H9 (cell line): ENCODE results near the gene SGIP1. TPM values are rescaled to one million over a fixed set of nuclear protein-coding genes. Genes with fewer than 3 reads are reported as not detected.
A peak's percentile ranks its signal among the peaks of the same experiment; 100 is the strongest.

Experiments
- DNase-seq: peaks from one replicate; pipeline ENCODE4 v3.0.0-alpha.2; 2017
- H2AFZ ChIP-seq: one replicate; pipeline ENCODE4 v1.6.1; 2013; ENCODE audit warnings: mild to moderate bottlenecking, low read length, control low read depth, moderate library complexity
- H2AK5ac ChIP-seq: 2 replicates; pipeline ENCODE4 v1.6.1; 2013; ENCODE audit warnings: low read length, control low read depth, mixed read lengths; ENCODE audit not compliant: insufficient read length
- H2BK120ac ChIP-seq: one replicate; pipeline ENCODE4 v1.6.1; 2013; ENCODE audit warnings: low read depth, mild to moderate bottlenecking, low read length, control low read depth, inconsistent platforms; ENCODE audit not compliant: poor library complexity, severe bottlenecking
- H2BK12ac ChIP-seq: 2 replicates; pipeline ENCODE4 v1.6.1; 2013; ENCODE audit warnings: low read length, control low read depth, mixed read lengths, low read depth; ENCODE audit not compliant: insufficient read length
- H2BK15ac ChIP-seq: 2 replicates; pipeline ENCODE4 v1.6.1; 2013; ENCODE audit warnings: low read depth, low read length, control low read depth
- H2BK20ac ChIP-seq: one replicate; pipeline ENCODE4 v1.6.1; 2013; ENCODE audit warnings: low read depth, mild to moderate bottlenecking, low read length, control low read depth, inconsistent platforms; ENCODE audit not compliant: poor library complexity, severe bottlenecking
- H2BK5ac ChIP-seq: 2 replicates; pipeline ENCODE4 v1.6.1; 2013; ENCODE audit warnings: low read length, control low read depth, mixed read lengths; ENCODE audit not compliant: insufficient read length
- H3K14ac ChIP-seq: 2 replicates; pipeline ENCODE4 v1.6.1; 2013; ENCODE audit warnings: low read length, control low read depth; ENCODE audit not compliant: insufficient read depth
- H3K18ac ChIP-seq: 2 replicates; pipeline ENCODE4 v1.6.1; 2013; ENCODE audit warnings: low read depth, mild to moderate bottlenecking, mixed read lengths, low read length, control low read depth; ENCODE audit not compliant: insufficient read length
- H3K23ac ChIP-seq: 2 replicates; pipeline ENCODE4 v1.6.1; 2013; ENCODE audit warnings: low read length, control low read depth, mixed read lengths, low read depth; ENCODE audit not compliant: insufficient read length
- H3K23me2 ChIP-seq: 2 replicates; pipeline ENCODE4 v1.6.1; 2013; ENCODE audit warnings: low read depth, mild to moderate bottlenecking, mixed read lengths, low read length, control low read depth; ENCODE audit not compliant: insufficient read length, poor library complexity, severe bottlenecking
- H3K27ac ChIP-seq: 2 replicates; pipeline ENCODE4 v1.5.1; 2013; ENCODE audit warnings: low read length, control low read depth, mixed read lengths, low read depth; ENCODE audit not compliant: insufficient read length
- H3K27me3 ChIP-seq: 2 replicates; pipeline ENCODE4 v1.6.1; 2013; ENCODE audit warnings: low read length, control low read depth, inconsistent platforms; ENCODE audit not compliant: insufficient read depth
- H3K4ac ChIP-seq: 2 replicates; pipeline ENCODE4 v1.6.1; 2013; ENCODE audit warnings: low read depth, mild to moderate bottlenecking, control low read depth, inconsistent platforms, low read length, moderate library complexity
- H3K4me1 ChIP-seq: 2 replicates; pipeline ENCODE4 v1.6.1; 2013; ENCODE audit warnings: low read length, control low read depth, inconsistent platforms; ENCODE audit not compliant: insufficient read depth
- H3K4me2 ChIP-seq: 2 replicates; pipeline ENCODE4 v1.6.1; 2013; ENCODE audit warnings: low read length, control low read depth, mixed read lengths; ENCODE audit not compliant: insufficient read length, insufficient read depth
- H3K56ac ChIP-seq: 2 replicates; pipeline ENCODE4 v1.6.1; 2013; ENCODE audit warnings: low read depth, mild to moderate bottlenecking, mixed read lengths, low read length, control low read depth; ENCODE audit not compliant: insufficient read length
- H3K79me1 ChIP-seq: 2 replicates; pipeline ENCODE4 v1.6.1; 2013; ENCODE audit warnings: low read depth, mild to moderate bottlenecking, moderate library complexity, low read length, control low read depth, inconsistent platforms; ENCODE audit not compliant: insufficient read depth, poor library complexity, severe bottlenecking
- H3K79me2 ChIP-seq: 2 replicates; pipeline ENCODE4 v1.6.1; 2013; ENCODE audit warnings: low read length, control low read depth, inconsistent platforms; ENCODE audit not compliant: insufficient read depth
- H3K9ac ChIP-seq: 2 replicates; pipeline ENCODE4 v1.6.1; 2013; ENCODE audit warnings: low read length, control low read depth, mixed read lengths; ENCODE audit not compliant: insufficient read length; ENCODE audit errors: extremely low read depth
- H3K9me3 ChIP-seq: one replicate; pipeline ENCODE4 v1.6.1; 2013; ENCODE audit warnings: low read depth, low read length, inconsistent platforms; ENCODE audit not compliant: control insufficient read depth
- H3T11ph ChIP-seq: one replicate; pipeline ENCODE4 v1.6.1; 2013; ENCODE audit warnings: mild to moderate bottlenecking, low read length, control low read depth, inconsistent platforms
- H4K20me1 ChIP-seq: one replicate; pipeline ENCODE4 v1.6.1; 2013; ENCODE audit not compliant: control insufficient read depth, insufficient read length, insufficient read depth
- H4K5ac ChIP-seq: 2 replicates; pipeline ENCODE4 v1.6.1; 2013; ENCODE audit warnings: low read depth, mild to moderate bottlenecking, mixed read lengths, low read length, control low read depth; ENCODE audit not compliant: insufficient read length
- H4K8ac ChIP-seq: replicated peaks from 2 replicates; pipeline ENCODE4 v1.6.1; 2013; ENCODE audit warnings: low read length, control low read depth, mixed read lengths, low read depth; ENCODE audit not compliant: insufficient read length
- H4K91ac ChIP-seq: 2 replicates; pipeline ENCODE4 v1.6.1; 2013; ENCODE audit warnings: low read depth, mild to moderate bottlenecking, moderate library complexity, mixed read lengths, low read length, control low read depth; ENCODE audit not compliant: insufficient read length
- H3K27ac Mint-ChIP-seq, 3 experiments: 2 replicates in 2 of 3; 3 replicates in 1 of 3; pipeline ENCODE4 v1.8.0; 2020 to 2021; ENCODE audit warnings: mixed read lengths in 3 of 3, mild to moderate bottlenecking in 1 of 3, moderate library complexity in 1 of 3
- H3K27me3 Mint-ChIP-seq: 2 replicates; pipeline ENCODE4 v1.8.0; 2021; ENCODE audit warnings: low read depth, mild to moderate bottlenecking, moderate library complexity, mixed read lengths
- H3K36me3 Mint-ChIP-seq, 3 experiments: 2 replicates in 2 of 3; 3 replicates in 1 of 3; pipeline ENCODE4 v1.8.0; 2020 to 2021; ENCODE audit warnings: low read depth in 3 of 3, mixed read lengths in 3 of 3; ENCODE audit not compliant: insufficient read depth in 1 of 3
- H3K4me1 Mint-ChIP-seq, 2 experiments: 2 replicates each; pipeline ENCODE4 v1.8.0; 2020; ENCODE audit warnings: mixed read lengths in 2 of 2
- H3K4me3 Mint-ChIP-seq, 2 experiments: 2 replicates in 1 of 2; 3 replicates in 1 of 2; pipeline ENCODE4 v1.8.0; 2020 to 2021; ENCODE audit warnings: mild to moderate bottlenecking in 2 of 2, mixed read lengths in 2 of 2, moderate library complexity in 1 of 2
- H3K9me3 Mint-ChIP-seq, 2 experiments: 2 replicates in 1 of 2; 3 replicates in 1 of 2; pipeline ENCODE4 v1.8.0; 2020; ENCODE audit warnings: mild to moderate bottlenecking in 2 of 2, mixed read lengths in 2 of 2, moderate library complexity in 1 of 2
- WGBS: extraction: QIAGEN DNeasy Blood & Tissue Kit; methylation state at CpG from one replicate; pipeline ENCODE4 v1.1.7; 2013; ENCODE audit warnings: missing lambda C conversion rate, low lambda C conversion rate, mixed read lengths; ENCODE audit not compliant: insufficient read length; ENCODE audit errors: extremely low coverage; 5-methylcytosine and 5-hydroxymethylcytosine counted together
- total RNA-seq: library from RNA; stranded (reverse); gene quantifications from 2 replicates; pipeline ENCODE4 v1.2.1, GENCODE V29; 2021
- TF ChIP-seq, protein P1 (sequence below): fragments of 200-600 bp; sonication (generic); conservative IDR thresholded peaks from 3 replicates; pipeline ENCODE4 v1.8.0; 2021; ENCODE audit warnings: antibody characterized with exemption, mild to moderate bottlenecking

The SGIP1 gene
- total RNA-seq, 1 experiment from 2014 or later, result 1.5 TPM

GRCh38 chr1:66752671-66753371 lies 218.9 kb downstream of the SGIP1 start:
- no peaks in the 10 kb centered on the region; the same call in 1 of the 2 replicates for H3K27me3 ChIP-seq
- TF ChIP-seq, protein P1, sequence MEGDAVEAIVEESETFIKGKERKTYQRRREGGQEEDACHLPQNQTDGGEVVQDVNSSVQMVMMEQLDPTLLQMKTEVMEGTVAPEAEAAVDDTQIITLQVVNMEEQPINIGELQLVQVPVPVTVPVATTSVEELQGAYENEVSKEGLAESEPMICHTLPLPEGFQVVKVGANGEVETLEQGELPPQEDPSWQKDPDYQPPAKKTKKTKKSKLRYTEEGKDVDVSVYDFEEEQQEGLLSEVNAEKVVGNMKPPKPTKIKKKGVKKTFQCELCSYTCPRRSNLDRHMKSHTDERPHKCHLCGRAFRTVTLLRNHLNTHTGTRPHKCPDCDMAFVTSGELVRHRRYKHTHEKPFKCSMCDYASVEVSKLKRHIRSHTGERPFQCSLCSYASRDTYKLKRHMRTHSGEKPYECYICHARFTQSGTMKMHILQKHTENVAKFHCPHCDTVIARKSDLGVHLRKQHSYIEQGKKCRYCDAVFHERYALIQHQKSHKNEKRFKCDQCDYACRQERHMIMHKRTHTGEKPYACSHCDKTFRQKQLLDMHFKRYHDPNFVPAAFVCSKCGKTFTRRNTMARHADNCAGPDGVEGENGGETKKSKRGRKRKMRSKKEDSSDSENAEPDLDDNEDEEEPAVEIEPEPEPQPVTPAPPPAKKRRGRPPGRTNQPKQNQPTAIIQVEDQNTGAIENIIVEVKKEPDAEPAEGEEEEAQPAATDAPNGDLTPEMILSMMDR, result no peak
- no peak overlapping the region for H3T11ph ChIP-seq
- H3K4me2 ChIP-seq, result peak overlapping the region; percentile 33
- H2AK5ac ChIP-seq, result no peak overlapping the region
- H2BK15ac ChIP-seq, result no peak overlapping the region
- no peaks in the 10 kb centered on the region for H4K20me1 ChIP-seq
- H2AFZ ChIP-seq, result peak overlapping the region; percentile 6
- H3K27me3 Mint-ChIP-seq, result peaks cover 28% of the 10 kb centered on the region
- H3K18ac ChIP-seq, result no peak overlapping the region
- H3K4ac ChIP-seq, result no peak overlapping the region
- H3K23ac ChIP-seq, result no peak overlapping the region
- H3K9me3 ChIP-seq, result no peaks in the 10 kb centered on the region
- peak overlapping the region; percentile 65 to 79 for H3K4me3 Mint-ChIP-seq
- peak overlapping the region; percentile 25 for H3K9ac ChIP-seq
- no peak overlapping the region for H4K5ac ChIP-seq
- no peaks in the 10 kb centered on the region for H3K9me3 Mint-ChIP-seq
- DNase-seq, result peak; percentile 41
- no peaks in the 10 kb centered on the region for H3K79me2 ChIP-seq
- no peak overlapping the region for H2BK5ac ChIP-seq
- no peaks in the 10 kb centered on the region for H3K79me1 ChIP-seq
- no peak overlapping the region for H4K91ac ChIP-seq
- no CpG with 5 or more reads among the region's 18 CpGs for WGBS
- H4K8ac ChIP-seq, result no peak overlapping the region
- H3K4me1 Mint-ChIP-seq, result peaks cover 4 to 6% of the 10 kb centered on the region in 2 experiments; a peak in 3 of 4 replicates
- H2BK120ac ChIP-seq, result no peak overlapping the region
- no peak overlapping the region for H2BK20ac ChIP-seq
- H3K4me1 ChIP-seq, result no peaks in the 10 kb centered on the region; the same call in 1 of the 2 replicates
- H2BK12ac ChIP-seq, result no peak overlapping the region
- H3K27ac Mint-ChIP-seq, result no peak overlapping the region
- H3K27ac ChIP-seq, result no peak overlapping the region
- no peaks in the 10 kb centered on the region for H3K36me3 Mint-ChIP-seq
- peak overlapping the region; percentile 60 for H3K14ac ChIP-seq
- H3K56ac ChIP-seq, result no peak overlapping the region
- peaks cover 11% of the 10 kb centered on the region for H3K23me2 ChIP-seq
